Lung (tissue), 12 donors: ENCODE results near the gene HCCS. TPM values are rescaled to one million over a fixed set of nuclear protein-coding genes. Genes with fewer than 3 reads are reported as not detected.

Experiments
- ATAC-seq: fragments of 200-7000 bp; cut with Tn5 transposase; one replicate; pipeline ENCODE4 v1.9.1; 2020; ENCODE audit warnings: moderate number of reproducible peaks; ENCODE audit not compliant: insufficient read depth, low FRiP score
- DNase-seq, 3 donors: peaks; one replicate each; pipeline ENCODE4 v3.0.0-alpha.2; 2013 to 2017
- H3K27ac ChIP-seq, 2 donors: one replicate each; pipeline ENCODE4 v1.5.1; 2013; ENCODE audit warnings: mild to moderate bottlenecking in 2 of 2, moderate library complexity in 2 of 2, control low read depth in 1 of 2, inconsistent platforms in 1 of 2, low read depth in 1 of 2, low read length in 1 of 2
- H3K27me3 ChIP-seq, 3 donors: one replicate each; pipeline ENCODE4 v1.5.1; 2013; ENCODE audit warnings: low read length in 2 of 3; ENCODE audit not compliant: control insufficient read depth in 3 of 3, insufficient read depth in 3 of 3
- H3K36me3 ChIP-seq, 4 donors: one replicate each; pipeline ENCODE4 v1.5.1; 2013; ENCODE audit warnings: low read length in 4 of 4, mild to moderate bottlenecking in 1 of 4, moderate library complexity in 1 of 4; ENCODE audit not compliant: control insufficient read depth in 4 of 4, insufficient read depth in 4 of 4
- H3K4me1 ChIP-seq, 5 donors: one replicate each; pipeline ENCODE4 v1.5.1; 2013; ENCODE audit warnings: low read length in 5 of 5, mild to moderate bottlenecking in 2 of 5, moderate library complexity in 1 of 5; ENCODE audit not compliant: control insufficient read depth in 5 of 5, insufficient read depth in 5 of 5
- H3K4me3 ChIP-seq: one replicate; pipeline ENCODE4 v1.5.1; 2013; ENCODE audit warnings: mild to moderate bottlenecking, control low read depth, moderate library complexity
- H3K9ac ChIP-seq, 2 donors: one replicate each; pipeline ENCODE4 v1.5.1; 2013; ENCODE audit warnings: low read length in 2 of 2, control low read depth in 1 of 2; ENCODE audit not compliant: insufficient read depth in 1 of 2
- H3K9me3 ChIP-seq, 4 donors: one replicate each; pipeline ENCODE4 v1.5.1; 2013; ENCODE audit warnings: low read length in 3 of 4, mild to moderate bottlenecking in 1 of 4, moderate library complexity in 1 of 4; ENCODE audit not compliant: control insufficient read depth in 4 of 4, insufficient read depth in 3 of 4
- CTCF ChIP-seq: IDR thresholded peaks from 2 replicates; pipeline ENCODE4 v1.5.1; 2012; ENCODE audit warnings: mild to moderate bottlenecking; ENCODE audit errors: control extremely low read depth, extremely low read depth
- WGBS, 2 donors: extraction: QIAGEN DNeasy Blood & Tissue Kit; methylation state at CpG; one replicate each; pipeline ENCODE4 v1.1.7; 2013; 5-methylcytosine and 5-hydroxymethylcytosine counted together
- polyA plus RNA-seq, 2 donors: library from polyadenylated mRNA; stranded (reverse); fragments of 200-250 nt; gene quantifications; one replicate each; pipeline ENCODE4 v1.2.1, GENCODE V29; 2013
- total RNA-seq, 2 donors: library from RNA; depleted of rRNA in 1 of 2; stranded (reverse); fragments of >200 nt in 1 of 2; gene quantifications; one replicate each; pipeline ENCODE4 v1.2.1, GENCODE V29; 2014 to 2021
- donor health status: control.
- donor health status: control.
- donor health status: Bipolar disorder and iron deficiency.
- donor health status: healthy.
- donor health status: DM: yes; HTN: yes; CAD: no.

Gene HCCS
- total and polyA plus RNA-seq, 4 donors = 9.0 to 21.5 (median 15.2) TPM

- H3K27ac ChIP-seq = no peak overlapping the region
- no peak for ATAC-seq
- peaks cover 0 to 4% (median 0%) of the 10 kb centered on the region in 5 donors for H3K4me1 ChIP-seq
- no peak for TF ChIP-seq CTCF
- no peaks in the 10 kb centered on the region for H3K9me3 ChIP-seq
- no peak overlapping the region for H3K4me3 ChIP-seq
- 80 to 90% methylated on average over 2 of the region's 2 CpGs for WGBS, 2 donors
- DNase-seq = no peak
- peaks cover 0 to 8% (median 6%) of the 10 kb centered on the region in 3 donors for H3K27me3 ChIP-seq
- H3K36me3 ChIP-seq = no peaks in the 10 kb centered on the region
- no peak overlapping the region for H3K9ac ChIP-seq
These were observed 44.3 kb upstream of the HCCS start for GRCh38 chrX:11066812-11067211.

GRCh38 chrX:11073381-11073780, 37.8 kb upstream of the HCCS start:
- 70 to 94% methylated on average over 1 of the region's 1 CpG for WGBS, 2 donors

GRCh38 chrX:11080741-11081305, 30.3 kb upstream of the HCCS start:
- no peak for DNase-seq
- Histone ChIP-seq H3K9ac (no peak overlapping the region), H3K4me1 (no peaks in the 10 kb centered on the region), H3K4me3 (no peak overlapping the region), H3K36me3 (no peaks in the 10 kb centered on the region), H3K9me3 (no peaks in the 10 kb centered on the region), H3K27me3 (peaks cover 0 to 15% (median 5%) of the 10 kb centered on the region in 3 donors), H3K27ac (no peak overlapping the region)
- TF ChIP-seq CTCF = no peak
- no peak for ATAC-seq
- 84 to 86% methylated on average over 4 of the region's 4 CpGs for WGBS, 2 donors

More at GRCh38 chrX:11073381-11073780, 37.8 kb upstream of the HCCS start:
- ATAC-seq (no peak), DNase-seq (no peak)
- Histone ChIP-seq H3K36me3 (no peaks in the 10 kb centered on the region), H3K9me3 (no peaks in the 10 kb centered on the region), H3K4me1 (no peaks in the 10 kb centered on the region), H3K9ac (no peak overlapping the region), H3K4me3 (no peak overlapping the region), H3K27me3 (peaks cover 0 to 18% (median 8%) of the 10 kb centered on the region in 3 donors), H3K27ac (no peak overlapping the region)
- no peak for TF ChIP-seq CTCF

GRCh38 chrX:11081511-11081910, 29.6 kb upstream of the HCCS start:
- Histone ChIP-seq H3K27ac (no peak overlapping the region), H3K4me1 (no peaks in the 10 kb centered on the region), H3K9ac (no peak overlapping the region), H3K27me3 (peaks cover 0 to 9% (median 5%) of the 10 kb centered on the region in 3 donors), H3K9me3 (no peaks in the 10 kb centered on the region), H3K36me3 (no peaks in the 10 kb centered on the region), H3K4me3 (no peak overlapping the region)
- TF ChIP-seq CTCF = no peak
- no peak for ATAC-seq
- peak in 1 of 3 donors; percentile 37 for DNase-seq
- 49 to 79% methylated on average over 2 of the region's 2 CpGs for WGBS, 2 donors
